ENCODE results near the gene PLPP1.

The PLPP1 gene

DNA sequence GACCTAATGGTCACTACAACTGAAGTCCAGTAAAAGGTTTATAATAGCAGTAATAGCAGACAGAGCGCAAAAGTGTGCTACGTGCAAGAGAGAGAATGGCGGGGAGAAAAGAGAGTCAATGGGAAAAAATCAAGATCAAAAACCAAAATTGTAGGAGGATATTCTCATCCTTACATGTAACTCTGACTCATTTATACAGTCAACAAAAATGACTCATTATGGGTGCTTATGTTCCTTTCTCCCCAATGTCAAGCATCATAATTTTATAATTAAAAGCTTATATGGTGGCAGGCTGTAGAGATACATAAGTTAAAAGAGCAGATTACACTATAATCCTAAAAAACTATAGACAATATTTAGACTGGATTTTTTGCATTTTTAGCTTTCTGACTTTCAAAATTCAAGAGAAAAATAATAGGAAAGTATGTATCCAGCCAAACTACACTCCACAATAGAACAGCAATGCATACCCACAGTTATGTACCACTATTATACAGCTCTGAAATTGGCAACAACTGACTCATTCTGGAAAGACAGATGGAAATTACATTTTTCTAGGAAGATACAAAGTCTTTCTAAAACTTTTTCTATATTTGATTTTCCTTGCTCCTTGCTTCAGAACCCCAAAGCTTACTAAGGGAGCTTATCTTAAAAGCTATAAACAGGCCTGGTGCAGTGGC, 78.4 kb downstream of the PLPP1 start:
- DNase-seq (ENCODE audit: extremely low read depth, low read depth): no peak
- TF ChIP-seq, protein P1, sequence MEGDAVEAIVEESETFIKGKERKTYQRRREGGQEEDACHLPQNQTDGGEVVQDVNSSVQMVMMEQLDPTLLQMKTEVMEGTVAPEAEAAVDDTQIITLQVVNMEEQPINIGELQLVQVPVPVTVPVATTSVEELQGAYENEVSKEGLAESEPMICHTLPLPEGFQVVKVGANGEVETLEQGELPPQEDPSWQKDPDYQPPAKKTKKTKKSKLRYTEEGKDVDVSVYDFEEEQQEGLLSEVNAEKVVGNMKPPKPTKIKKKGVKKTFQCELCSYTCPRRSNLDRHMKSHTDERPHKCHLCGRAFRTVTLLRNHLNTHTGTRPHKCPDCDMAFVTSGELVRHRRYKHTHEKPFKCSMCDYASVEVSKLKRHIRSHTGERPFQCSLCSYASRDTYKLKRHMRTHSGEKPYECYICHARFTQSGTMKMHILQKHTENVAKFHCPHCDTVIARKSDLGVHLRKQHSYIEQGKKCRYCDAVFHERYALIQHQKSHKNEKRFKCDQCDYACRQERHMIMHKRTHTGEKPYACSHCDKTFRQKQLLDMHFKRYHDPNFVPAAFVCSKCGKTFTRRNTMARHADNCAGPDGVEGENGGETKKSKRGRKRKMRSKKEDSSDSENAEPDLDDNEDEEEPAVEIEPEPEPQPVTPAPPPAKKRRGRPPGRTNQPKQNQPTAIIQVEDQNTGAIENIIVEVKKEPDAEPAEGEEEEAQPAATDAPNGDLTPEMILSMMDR (IDR thresholded peaks at IDR 0.05; ENCODE audit: low read depth, low read length, missing control alignments): no peak
- no peak overlapping the region for H3K4me3 ChIP-seq (replicated peaks; ENCODE audit: low read depth, low read length)

DNA sequence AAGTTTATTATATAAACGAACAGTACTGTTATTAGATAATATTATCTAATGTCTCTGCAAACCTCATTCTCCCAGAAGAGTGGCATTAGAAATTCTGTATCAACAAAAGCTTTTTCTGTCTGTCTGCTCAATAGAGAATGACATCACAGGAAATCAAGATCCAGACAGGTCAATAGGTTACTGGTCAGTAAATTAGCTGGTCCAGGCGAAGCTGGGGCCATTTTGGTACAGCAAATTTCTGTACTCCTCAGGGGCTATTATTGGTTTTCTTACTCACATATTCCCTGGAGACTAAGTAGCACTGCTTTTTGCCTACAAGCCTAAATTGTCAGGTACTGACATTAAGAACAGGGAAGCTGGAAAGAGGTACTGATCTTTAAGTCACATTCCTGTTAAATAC, 80.5 kb downstream of the PLPP1 start:
- TF ChIP-seq, protein P1 (IDR thresholded peaks at IDR 0.05; ENCODE audit: low read depth, low read length, missing control alignments): no peak

DNA sequence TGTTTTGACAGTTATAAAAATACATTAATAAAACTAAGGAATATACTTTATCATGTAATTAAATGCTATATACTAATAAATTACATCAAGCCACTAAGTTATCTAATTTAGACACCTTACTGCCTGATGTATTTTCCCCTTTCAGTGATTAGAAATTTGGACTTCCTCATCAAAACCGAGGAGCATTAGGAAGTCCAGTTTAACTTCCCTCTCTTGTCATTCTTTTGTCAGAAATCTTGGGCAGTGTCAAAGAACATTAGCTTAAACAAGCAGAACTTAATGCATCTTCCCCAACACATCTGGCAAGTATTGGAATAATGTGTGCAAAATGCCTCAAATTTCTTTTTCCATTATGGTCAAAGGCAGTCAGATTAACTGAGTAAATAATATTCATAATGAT, 81.6 kb downstream of the PLPP1 start:
- no peak overlapping the region for H3K4me3 ChIP-seq (replicated peaks; ENCODE audit: low read depth, low read length)
- DNase-seq (ENCODE audit: extremely low read depth, low read depth): no peak
- TF ChIP-seq, protein P1 (IDR thresholded peaks at IDR 0.05; ENCODE audit: low read depth, low read length, missing control alignments): no peak

More for the DNA sequence above, 80.5 kb downstream of the PLPP1 start:
- H3K4me3 ChIP-seq (replicated peaks; ENCODE audit: low read depth, low read length): no peak overlapping the region
- DNase-seq (ENCODE audit: extremely low read depth, low read depth): no peak

DNA sequence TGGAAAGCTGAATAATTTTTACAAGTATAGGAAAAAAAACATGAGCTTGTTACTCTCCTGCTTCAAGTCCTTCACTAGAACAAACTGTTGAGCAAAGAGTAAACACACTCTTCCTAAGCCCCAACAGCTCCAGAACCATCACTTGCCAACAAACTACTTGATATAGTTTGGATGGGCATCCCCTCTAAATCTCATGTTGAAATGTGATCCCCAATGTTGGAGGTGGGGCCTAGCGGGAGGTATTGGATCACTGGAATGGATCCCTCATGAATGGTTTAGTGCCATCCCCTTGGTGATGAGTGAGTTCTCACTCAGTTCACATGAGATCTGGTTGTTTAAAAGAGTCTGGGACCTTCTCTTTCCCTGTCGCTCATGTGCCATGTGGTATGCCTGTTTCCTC, 82.8 kb downstream of the PLPP1 start:
- TF ChIP-seq, protein P1 (IDR thresholded peaks at IDR 0.05; ENCODE audit: low read depth, low read length, missing control alignments): no peak
- H3K4me3 ChIP-seq (replicated peaks; ENCODE audit: low read depth, low read length): no peak overlapping the region
- no peak for DNase-seq (ENCODE audit: extremely low read depth, low read depth)

DNA sequence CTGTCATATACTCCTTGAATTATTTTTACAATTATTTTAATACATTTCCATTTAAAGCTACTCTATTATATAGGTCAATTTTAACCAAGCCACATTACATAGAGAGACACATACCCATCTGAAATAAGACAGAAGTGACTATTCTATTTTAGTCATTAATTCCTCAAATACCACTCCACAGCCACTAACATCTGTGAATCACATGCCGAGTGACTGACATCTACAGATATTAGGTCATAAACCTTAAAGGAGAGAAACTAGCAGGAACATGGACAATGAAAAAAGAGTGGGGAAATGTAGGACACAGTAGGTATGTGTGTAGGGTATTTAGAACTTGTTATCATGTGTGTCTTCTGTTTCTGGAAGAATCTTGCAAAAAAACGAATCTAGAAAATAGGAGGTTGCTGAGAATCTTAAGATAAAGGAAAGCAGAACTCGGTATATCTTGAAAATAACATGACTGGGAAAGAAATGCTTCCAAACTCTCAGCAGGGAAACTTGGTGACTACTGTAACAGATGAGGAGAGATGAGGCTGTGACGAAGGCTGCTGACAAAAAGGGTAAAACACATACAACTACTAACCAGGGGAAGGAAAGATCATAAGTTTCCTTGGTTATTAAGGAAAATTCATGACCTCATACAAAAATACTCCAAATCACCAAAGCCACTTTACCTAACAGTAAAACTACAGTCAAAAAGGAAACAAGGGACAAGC, 84.6 kb downstream of the PLPP1 start:
- TF ChIP-seq, protein P1 (IDR thresholded peaks at IDR 0.05; ENCODE audit: low read depth, low read length, missing control alignments): no peak
- no peak overlapping the region for H3K4me3 ChIP-seq (replicated peaks; ENCODE audit: low read depth, low read length)
- no peak for DNase-seq (ENCODE audit: extremely low read depth, low read depth)

DNA sequence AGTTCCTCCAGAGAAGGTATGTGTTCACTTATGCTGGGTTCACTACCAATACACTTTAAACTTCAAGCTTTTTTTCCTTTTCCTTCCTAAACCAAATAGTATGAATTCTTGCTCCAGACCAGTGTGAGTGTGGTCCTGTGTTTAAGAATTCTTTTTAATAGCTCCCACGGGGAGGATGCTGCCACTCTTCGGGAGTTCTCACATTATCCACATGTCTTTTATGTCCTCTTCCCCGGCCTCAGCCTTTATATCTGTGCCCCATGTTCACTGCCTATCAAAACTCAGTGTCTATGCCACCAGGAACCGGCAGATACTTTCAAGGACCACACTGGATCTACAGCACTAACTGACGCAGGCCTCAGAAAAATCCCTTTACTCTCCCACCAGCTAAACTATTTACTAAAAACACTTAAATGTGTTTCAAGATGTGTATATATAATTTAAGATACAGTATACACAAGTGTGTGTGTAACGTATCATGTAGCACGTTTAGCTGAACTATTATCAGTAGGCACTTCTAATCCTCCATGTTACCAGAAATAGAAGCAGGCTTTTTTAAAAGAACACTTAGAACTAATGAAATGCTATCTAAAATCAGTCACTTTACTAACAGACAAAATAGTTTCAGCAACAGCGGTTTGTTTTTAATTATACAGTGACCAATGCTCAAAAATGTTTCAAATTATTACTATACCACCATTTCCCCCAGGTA, 88.0 kb downstream of the PLPP1 start:
- no peak for DNase-seq (ENCODE audit: extremely low read depth, low read depth)
- no peak overlapping the region for H3K4me3 ChIP-seq (replicated peaks; ENCODE audit: low read depth, low read length)
- TF ChIP-seq, protein P1 (IDR thresholded peaks at IDR 0.05; ENCODE audit: low read depth, low read length, missing control alignments): no peak
